Measurements from ENCODE around the gene STAG1. TPM values are rescaled to one million over a fixed set of nuclear protein-coding genes. Genes with fewer than 3 reads are reported as not detected.

Gene STAG1
- total RNA-seq, 1 donor from 2014 or later, result 57.1 TPM

DNA sequence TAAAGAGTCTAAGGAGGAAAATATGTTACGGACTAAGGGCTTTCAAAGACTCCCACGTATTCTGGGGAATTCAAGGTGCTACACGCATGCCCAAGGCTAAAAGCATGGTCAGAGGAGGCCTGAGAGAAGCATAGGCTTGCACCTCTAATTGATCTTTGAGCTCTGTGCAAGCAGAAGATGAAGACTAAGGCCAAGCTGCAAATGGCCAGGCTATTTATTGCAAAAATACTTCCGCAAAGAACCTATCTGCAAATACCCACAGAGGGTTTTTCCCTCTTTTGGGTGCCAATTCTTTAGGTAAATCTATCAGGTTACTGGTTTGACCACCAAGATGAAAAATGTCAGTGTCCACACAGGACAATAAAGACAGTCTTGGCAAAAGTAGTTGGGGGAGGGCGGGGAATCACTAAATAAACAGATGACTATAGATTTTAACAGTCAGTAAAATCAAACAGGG, 119.5 kb downstream of the STAG1 start:
- Mint-ChIP-seq H3K9me3 (peaks cover 11% of the 10 kb centered on the region), H3K4me1 (peaks cover 50% of the 10 kb centered on the region)

DNA sequence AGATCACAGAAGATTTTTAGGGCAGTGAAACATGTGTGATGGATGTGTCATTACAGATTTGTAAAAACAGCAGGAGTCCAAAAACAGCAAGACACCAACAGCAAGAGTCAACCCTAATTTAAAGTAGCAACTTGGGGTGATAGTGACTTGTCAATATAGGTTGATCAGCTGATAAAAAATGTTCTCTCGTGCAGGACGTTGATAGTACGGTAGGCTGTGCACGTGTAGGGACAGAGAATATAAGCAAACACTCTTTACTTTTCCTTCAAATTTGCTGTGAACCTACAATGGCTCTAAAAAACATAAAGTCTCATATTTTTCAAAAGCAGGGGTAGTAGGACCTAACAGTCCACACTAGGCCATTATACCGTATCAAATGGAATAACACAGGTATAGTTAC, 120.8 kb downstream of the STAG1 start:
- POLR2A ChIA-PET, result no interaction called here
- peaks cover 52% of the 10 kb centered on the region for H3K4me1 Mint-ChIP-seq

More for the DNA sequence above, 119.5 kb downstream of the STAG1 start:
- CTCF ChIA-PET, result interaction anchor here (0.5 kb wide), 1 partner anchor 44 kb away, joined by 3 read pairs; no protein-coding TSS in a partner anchor
- H3K36me3 Mint-ChIP-seq (ENCODE audit: low read depth), result peaks cover 26% of the 10 kb centered on the region
- TF ChIP-seq, protein P1, sequence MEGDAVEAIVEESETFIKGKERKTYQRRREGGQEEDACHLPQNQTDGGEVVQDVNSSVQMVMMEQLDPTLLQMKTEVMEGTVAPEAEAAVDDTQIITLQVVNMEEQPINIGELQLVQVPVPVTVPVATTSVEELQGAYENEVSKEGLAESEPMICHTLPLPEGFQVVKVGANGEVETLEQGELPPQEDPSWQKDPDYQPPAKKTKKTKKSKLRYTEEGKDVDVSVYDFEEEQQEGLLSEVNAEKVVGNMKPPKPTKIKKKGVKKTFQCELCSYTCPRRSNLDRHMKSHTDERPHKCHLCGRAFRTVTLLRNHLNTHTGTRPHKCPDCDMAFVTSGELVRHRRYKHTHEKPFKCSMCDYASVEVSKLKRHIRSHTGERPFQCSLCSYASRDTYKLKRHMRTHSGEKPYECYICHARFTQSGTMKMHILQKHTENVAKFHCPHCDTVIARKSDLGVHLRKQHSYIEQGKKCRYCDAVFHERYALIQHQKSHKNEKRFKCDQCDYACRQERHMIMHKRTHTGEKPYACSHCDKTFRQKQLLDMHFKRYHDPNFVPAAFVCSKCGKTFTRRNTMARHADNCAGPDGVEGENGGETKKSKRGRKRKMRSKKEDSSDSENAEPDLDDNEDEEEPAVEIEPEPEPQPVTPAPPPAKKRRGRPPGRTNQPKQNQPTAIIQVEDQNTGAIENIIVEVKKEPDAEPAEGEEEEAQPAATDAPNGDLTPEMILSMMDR (IDR thresholded peaks at IDR 0.05), result no peak
- ATAC-seq (ENCODE audit: low read depth) (no peak), DNase-seq (no peak)
- H3K4me3 Mint-ChIP-seq, result no peak overlapping the region
- H3K27ac Mint-ChIP-seq, result no peak overlapping the region
- intact Hi-C loops (cut with micrococcal nuclease), result no loop called here
- H3K27me3 Mint-ChIP-seq, result no peaks in the 10 kb centered on the region
- POLR2A ChIA-PET, result no interaction called here

DNA sequence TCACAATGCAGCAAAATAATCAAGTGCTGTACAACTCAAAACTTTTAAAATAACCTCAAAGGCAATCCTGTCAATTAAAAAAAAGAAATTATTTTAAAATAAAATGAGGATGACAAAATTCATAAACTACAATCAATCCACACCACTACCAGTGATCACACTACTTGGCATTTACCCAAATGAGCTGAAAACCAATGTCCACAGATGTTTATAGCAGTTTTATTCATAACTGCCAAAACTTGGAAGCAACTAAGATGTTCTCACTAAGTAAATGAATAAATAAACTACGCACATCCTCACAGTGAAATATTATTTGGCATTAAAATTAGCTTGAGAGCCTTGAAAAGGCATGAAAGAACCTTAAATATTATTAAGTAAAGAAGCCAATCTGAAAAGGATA, 121.3 kb downstream of the STAG1 start:
- intact Hi-C loops (cut with micrococcal nuclease), result no loop called here
- ChIA-PET POLR2A (no interaction called here), CTCF (interaction anchor here (1.1 kb wide), 1 partner anchor 121 kb away, joined by 3 read pairs; the partner anchor contains the start of gene STAG1)
- Mint-ChIP-seq H3K9me3 (peaks cover 10% of the 10 kb centered on the region), H3K4me3 (no peak overlapping the region), H3K27ac (no peak overlapping the region), H3K4me1 (peaks cover 56% of the 10 kb centered on the region), H3K27me3 (no peaks in the 10 kb centered on the region), H3K36me3 (ENCODE audit: low read depth) (peaks cover 34% of the 10 kb centered on the region)
- TF ChIP-seq, protein P1 (IDR thresholded peaks at IDR 0.05), result no peak
- DNase-seq (no peak), ATAC-seq (ENCODE audit: low read depth) (no peak)

More for the DNA sequence above, 120.8 kb downstream of the STAG1 start:
- Mint-ChIP-seq H3K36me3 (ENCODE audit: low read depth) (peaks cover 33% of the 10 kb centered on the region), H3K4me3 (no peak overlapping the region), H3K27me3 (no peaks in the 10 kb centered on the region), H3K9me3 (peaks cover 10% of the 10 kb centered on the region), H3K27ac (no peak overlapping the region)
- TF ChIP-seq, protein P1 (IDR thresholded peaks at IDR 0.05), result no peak
- ATAC-seq (ENCODE audit: low read depth), result no peak
- intact Hi-C loops (cut with micrococcal nuclease), result no loop called here
- DNase-seq, result no peak
- CTCF ChIA-PET, result interaction anchor here (1.1 kb wide), 1 partner anchor 121 kb away, joined by 3 read pairs; the partner anchor contains the start of gene STAG1

DNA sequence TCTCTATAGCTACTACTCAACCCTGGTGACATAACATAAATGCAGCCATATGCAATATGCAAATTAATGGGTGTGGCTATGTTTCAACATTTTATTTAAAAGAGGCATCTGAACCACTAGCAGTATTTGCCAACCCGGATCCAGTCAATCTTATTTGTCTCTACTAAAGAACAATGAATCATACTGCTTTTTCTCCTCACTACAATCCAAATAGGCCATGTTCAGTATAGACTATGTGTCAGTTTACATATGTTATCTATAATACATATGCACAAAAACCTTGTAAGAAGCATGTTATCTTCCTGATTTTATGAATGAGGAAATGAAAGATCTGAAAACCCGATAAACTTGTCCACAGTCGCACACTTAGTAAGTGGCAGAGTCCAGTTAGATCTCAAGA, 125.7 kb downstream of the STAG1 start:
- ChIA-PET POLR2A (no interaction called here), CTCF (no interaction called here)
- TF ChIP-seq, protein P1 (IDR thresholded peaks at IDR 0.05), result no peak
- ATAC-seq (ENCODE audit: low read depth) (no peak), DNase-seq (no peak)
- peaks cover 43% of the 10 kb centered on the region for H3K4me1 Mint-ChIP-seq
- intact Hi-C loops (cut with micrococcal nuclease), result loop anchor here (10.0 kb wide), 1 partner anchor 388 kb away; no protein-coding TSS in a partner anchor
- H3K4me3 Mint-ChIP-seq, result no peak overlapping the region
- H3K36me3 Mint-ChIP-seq (ENCODE audit: low read depth), result peaks cover 44% of the 10 kb centered on the region
- peaks cover 10% of the 10 kb centered on the region for H3K9me3 Mint-ChIP-seq
- no peak overlapping the region for H3K27ac Mint-ChIP-seq
- no peaks in the 10 kb centered on the region for H3K27me3 Mint-ChIP-seq

DNA sequence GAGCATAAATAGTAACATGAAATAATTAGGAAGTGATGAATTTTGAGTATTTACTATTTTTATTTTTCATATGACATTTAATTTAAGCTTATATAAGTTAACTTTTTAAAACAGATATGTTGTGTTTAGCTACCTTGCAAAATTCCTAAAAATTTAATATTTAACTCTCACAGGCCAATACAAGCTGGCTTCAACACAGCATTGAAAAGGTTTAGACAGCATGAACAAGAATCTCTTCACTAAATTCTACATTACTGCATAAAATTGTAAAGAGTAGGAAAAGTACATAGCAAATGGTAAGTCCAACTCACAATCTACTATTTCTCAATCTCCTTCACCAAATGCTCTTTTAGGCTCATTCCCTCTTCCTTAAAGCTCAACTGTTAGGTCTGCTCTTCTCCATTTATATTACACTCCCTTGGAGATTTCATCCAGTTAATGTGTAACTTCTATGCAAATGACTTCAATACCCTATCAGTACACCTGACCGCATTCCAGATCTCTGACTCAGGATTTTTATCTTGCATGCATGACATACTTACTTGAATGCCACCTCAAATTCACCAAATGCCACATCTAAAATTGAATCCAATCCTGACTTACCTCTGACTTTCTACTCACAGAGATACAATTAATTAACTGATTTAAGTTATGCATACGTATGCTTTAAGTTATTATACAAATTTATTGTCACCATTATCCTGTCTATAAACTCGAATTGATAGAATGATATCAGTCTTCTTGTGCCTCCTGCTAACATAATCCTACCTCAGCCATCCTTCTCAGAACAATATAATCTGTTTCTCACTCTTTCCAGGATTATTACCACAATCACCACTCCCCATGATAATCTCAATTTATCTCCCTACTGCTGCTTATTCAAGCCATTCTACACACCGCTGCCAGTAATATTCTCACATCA, 127.0 kb downstream of the STAG1 start:
- H3K27ac Mint-ChIP-seq, result no peak overlapping the region
- H3K9me3 Mint-ChIP-seq, result peaks cover 10% of the 10 kb centered on the region
- peak; percentile 49 for ATAC-seq (ENCODE audit: low read depth)
- H3K4me1 Mint-ChIP-seq, result peaks cover 38% of the 10 kb centered on the region
- DNase-seq, result no peak
- TF ChIP-seq, protein P1 (IDR thresholded peaks at IDR 0.05), result no peak
- peaks cover 50% of the 10 kb centered on the region for H3K36me3 Mint-ChIP-seq (ENCODE audit: low read depth)
- POLR2A ChIA-PET, result no interaction called here
- H3K4me3 Mint-ChIP-seq, result no peak overlapping the region
- CTCF ChIA-PET, result interaction anchor here (1.5 kb wide), 1 partner anchor 127 kb away, joined by 3 read pairs; the partner anchor contains the start of gene STAG1
- intact Hi-C loops (cut with micrococcal nuclease), result loop anchor here (5.0 to 10.0 kb wide), 2 partner anchors 127 to 390 kb away; partner anchors contain the start of gene STAG1
- no peaks in the 10 kb centered on the region for H3K27me3 Mint-ChIP-seq

All from activated B cell treated with CpG ODN at 0.5 μM for 24 hours (primary cell).